ENCODE measurements around the gene AATF. TPM values are rescaled to one million over a fixed set of nuclear protein-coding genes. Genes with fewer than 3 reads are reported as not detected.

The AATF gene
- total RNA-seq, 2 experiments from 2014 or later: 58.9 to 69.8 TPM

GRCh38 chr17:36978810-36979564 lies 30.2 kb downstream of the AATF start:
- CTCF ChIA-PET: interaction anchor here (0.6 kb wide), 1 partner anchor 18 kb away, joined by 3 read pairs; no protein-coding TSS in a partner anchor
- Mint-ChIP-seq H3K27ac (no peak overlapping the region), H3K36me3 (ENCODE audit: low read depth) (peaks cover 20% of the 10 kb centered on the region), H3K4me1 (ENCODE audit: low read depth) (peaks cover 37% of the 10 kb centered on the region), H3K4me3 (no peak overlapping the region), H3K9me3 (no peaks in the 10 kb centered on the region), H3K27me3 (ENCODE audit: low read depth) (no peaks in the 10 kb centered on the region)
- DNase-seq: no peak
- intact Hi-C loops (cut with micrococcal nuclease): no loop called here

DNA sequence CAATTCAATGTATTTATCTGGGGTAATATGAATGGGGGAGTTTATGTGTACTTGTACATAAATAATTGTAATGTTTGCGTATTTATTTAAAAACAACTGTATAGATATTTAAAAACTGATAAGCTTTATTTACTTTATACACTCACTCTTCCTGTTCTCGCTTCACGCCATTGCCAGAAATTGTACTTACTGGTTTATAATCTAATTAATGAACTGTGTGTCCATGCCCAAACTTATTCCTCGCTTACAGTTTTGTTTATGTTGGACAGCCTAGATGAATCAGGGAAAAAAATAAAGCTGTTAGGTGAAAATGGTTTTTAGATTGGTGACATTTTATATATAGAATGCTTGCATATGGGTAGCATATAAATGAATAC lies 30.8 kb downstream of the AATF start:
- no peak overlapping the region for H3K27ac Mint-ChIP-seq
- H3K4me1 Mint-ChIP-seq (ENCODE audit: low read depth): peaks cover 37% of the 10 kb centered on the region
- CTCF ChIA-PET: interaction anchor here (0.6 kb wide), 1 partner anchor 19 kb away, joined by 3 read pairs; no protein-coding TSS in a partner anchor
- intact Hi-C loops (cut with micrococcal nuclease): no loop called here
- H3K27me3 Mint-ChIP-seq (ENCODE audit: low read depth): no peaks in the 10 kb centered on the region
- peaks cover 24% of the 10 kb centered on the region for H3K36me3 Mint-ChIP-seq (ENCODE audit: low read depth)
- H3K9me3 Mint-ChIP-seq: no peaks in the 10 kb centered on the region
- H3K4me3 Mint-ChIP-seq: no peak overlapping the region
- DNase-seq: no peak

DNA sequence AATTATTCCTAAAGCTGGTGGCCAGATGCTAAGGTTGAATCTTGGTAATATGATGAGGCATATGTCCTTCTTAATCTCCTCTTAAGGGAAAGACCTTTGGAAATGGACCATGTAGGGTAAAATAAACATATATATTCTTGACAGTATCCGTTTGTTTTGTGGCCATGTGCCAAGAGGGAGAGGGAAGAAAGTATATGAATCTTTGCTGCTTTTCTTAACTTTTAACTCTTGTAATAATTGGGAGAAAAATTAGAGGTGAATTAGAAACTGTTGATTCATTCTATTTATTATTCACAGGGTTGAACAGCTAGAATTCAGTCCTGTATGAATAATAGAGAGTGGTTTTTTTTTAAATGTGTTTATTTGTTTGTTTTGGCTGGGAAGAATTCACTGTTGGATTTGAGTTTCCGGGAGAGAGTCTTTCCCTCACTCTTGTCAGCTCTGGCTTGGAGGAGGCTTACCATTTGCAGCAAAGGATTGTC lies 31.6 kb downstream of the AATF start:
- H3K4me1 Mint-ChIP-seq (ENCODE audit: low read depth): peaks cover 32% of the 10 kb centered on the region
- peaks cover 24% of the 10 kb centered on the region for H3K36me3 Mint-ChIP-seq (ENCODE audit: low read depth)
- CTCF ChIA-PET: no interaction called here
- no peaks in the 10 kb centered on the region for H3K9me3 Mint-ChIP-seq
- no peak overlapping the region for H3K4me3 Mint-ChIP-seq
- no peaks in the 10 kb centered on the region for H3K27me3 Mint-ChIP-seq (ENCODE audit: low read depth)
- intact Hi-C loops (cut with micrococcal nuclease): no loop called here
- DNase-seq: no peak
- no peak overlapping the region for H3K27ac Mint-ChIP-seq

GRCh38 chr17:36983618-36984017 lies 34.9 kb downstream of the AATF start:
- intact Hi-C loops (cut with micrococcal nuclease): no loop called here
- peaks cover 11% of the 10 kb centered on the region for H3K4me1 Mint-ChIP-seq (ENCODE audit: low read depth)
- peaks cover 38% of the 10 kb centered on the region for H3K36me3 Mint-ChIP-seq (ENCODE audit: low read depth)
- no peak overlapping the region for H3K4me3 Mint-ChIP-seq
- CTCF ChIA-PET: no interaction called here
- H3K27me3 Mint-ChIP-seq (ENCODE audit: low read depth): no peaks in the 10 kb centered on the region
- no peaks in the 10 kb centered on the region for H3K9me3 Mint-ChIP-seq
- H3K27ac Mint-ChIP-seq: no peak overlapping the region
- DNase-seq: no peak

DNA sequence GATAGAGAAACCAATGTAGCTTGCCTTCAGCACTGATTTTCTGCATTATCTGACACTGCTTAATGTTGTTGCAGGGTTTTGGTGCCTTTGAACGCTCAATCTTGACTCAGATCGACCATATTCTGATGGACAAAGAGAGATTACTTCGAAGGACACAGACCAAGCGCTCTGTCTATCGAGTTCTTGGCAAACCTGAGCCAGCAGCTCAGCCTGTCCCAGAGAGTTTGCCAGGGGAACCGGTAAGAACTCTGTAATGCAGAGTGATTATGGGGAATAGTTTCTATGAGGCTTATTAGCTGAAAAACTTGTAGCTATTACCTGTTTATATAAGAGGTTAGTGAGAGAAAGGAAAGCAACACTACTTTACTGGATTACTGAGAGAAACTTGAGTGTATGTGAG lies 40.4 kb downstream of the AATF start:
- no peak overlapping the region for H3K27ac Mint-ChIP-seq
- peaks cover 38% of the 10 kb centered on the region for H3K36me3 Mint-ChIP-seq (ENCODE audit: low read depth)
- DNase-seq: no peak
- CTCF ChIA-PET: no interaction called here
- intact Hi-C loops (cut with micrococcal nuclease): no loop called here
- H3K9me3 Mint-ChIP-seq: no peaks in the 10 kb centered on the region
- H3K4me1 Mint-ChIP-seq (ENCODE audit: low read depth): peaks cover 2% of the 10 kb centered on the region
- H3K4me3 Mint-ChIP-seq: no peak overlapping the region
- H3K27me3 Mint-ChIP-seq (ENCODE audit: low read depth): no peaks in the 10 kb centered on the region

DNA sequence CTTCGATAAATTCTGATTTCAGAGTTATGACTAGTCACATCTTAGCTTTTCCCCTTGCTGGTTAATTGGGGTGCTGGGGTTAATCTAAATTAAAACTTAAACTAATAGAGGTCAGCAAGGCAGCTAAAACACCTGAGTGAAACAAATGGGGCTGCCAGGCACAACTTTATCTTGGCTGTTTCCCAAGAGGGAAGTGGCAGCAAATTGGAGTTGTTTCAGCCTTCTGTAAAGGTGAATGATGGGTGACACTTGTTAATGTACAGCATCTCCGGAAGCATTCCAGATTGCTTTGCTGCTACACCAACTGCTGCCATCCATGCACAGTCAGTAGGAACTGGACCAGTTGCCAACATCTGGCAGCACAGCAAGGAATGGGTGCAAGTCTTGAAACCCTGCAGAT lies 43.9 kb downstream of the AATF start:
- peaks cover 54% of the 10 kb centered on the region for H3K36me3 Mint-ChIP-seq (ENCODE audit: low read depth)
- no peak overlapping the region for H3K4me3 Mint-ChIP-seq
- no peak overlapping the region for H3K27ac Mint-ChIP-seq
- no peaks in the 10 kb centered on the region for H3K27me3 Mint-ChIP-seq (ENCODE audit: low read depth)
- DNase-seq: no peak
- peaks cover 2% of the 10 kb centered on the region for H3K4me1 Mint-ChIP-seq (ENCODE audit: low read depth)
- CTCF ChIA-PET: interaction anchor here (0.6 kb wide), 1 partner anchor 438 kb away, joined by 3 read pairs; no protein-coding TSS in a partner anchor
- intact Hi-C loops (cut with micrococcal nuclease): no loop called here
- H3K9me3 Mint-ChIP-seq: no peaks in the 10 kb centered on the region

DNA sequence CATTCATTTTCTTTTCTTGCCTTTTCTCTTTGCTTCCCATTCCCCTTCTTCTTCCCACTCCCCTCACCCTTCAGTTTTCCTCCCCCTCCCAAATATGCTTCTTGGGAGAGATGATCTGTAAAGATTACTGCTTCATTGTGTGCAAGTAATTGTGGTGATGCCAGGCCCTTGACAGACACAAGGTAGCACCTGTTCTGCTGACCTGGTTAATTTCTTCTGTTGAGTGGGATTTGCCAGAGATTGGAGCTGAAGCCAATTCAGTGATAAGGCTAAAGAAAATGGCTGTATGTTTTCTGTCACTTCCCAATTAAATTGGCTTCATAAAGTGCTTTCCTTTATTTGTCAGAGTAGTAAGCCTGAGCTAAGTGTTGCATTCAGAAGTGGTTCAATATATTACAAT lies 44.5 kb downstream of the AATF start:
- intact Hi-C loops (cut with micrococcal nuclease): no loop called here
- Mint-ChIP-seq H3K27ac (no peak overlapping the region), H3K27me3 (ENCODE audit: low read depth) (no peaks in the 10 kb centered on the region), H3K36me3 (ENCODE audit: low read depth) (peaks cover 57% of the 10 kb centered on the region), H3K9me3 (no peaks in the 10 kb centered on the region), H3K4me3 (no peak overlapping the region), H3K4me1 (ENCODE audit: low read depth) (peaks cover 2% of the 10 kb centered on the region)
- no peak for DNase-seq
- CTCF ChIA-PET: interaction anchor here (0.6 kb wide), 1 partner anchor 437 kb away, joined by 3 read pairs; no protein-coding TSS in a partner anchor

GRCh38 chr17:36994438-36994837 lies 45.7 kb downstream of the AATF start:
- H3K36me3 Mint-ChIP-seq (ENCODE audit: low read depth): peaks cover 54% of the 10 kb centered on the region
- H3K4me3 Mint-ChIP-seq: no peak overlapping the region
- CTCF ChIA-PET: no interaction called here
- H3K4me1 Mint-ChIP-seq (ENCODE audit: low read depth): peaks cover 2% of the 10 kb centered on the region
- no peak for DNase-seq
- H3K27ac Mint-ChIP-seq: no peak overlapping the region
- H3K9me3 Mint-ChIP-seq: peaks cover under 1% of the 10 kb centered on the region
- intact Hi-C loops (cut with micrococcal nuclease): no loop called here
- H3K27me3 Mint-ChIP-seq (ENCODE audit: low read depth): no peaks in the 10 kb centered on the region

GRCh38 chr17:36999471-36999870 lies 50.7 kb downstream of the AATF start:
- Mint-ChIP-seq H3K36me3 (ENCODE audit: low read depth) (peaks cover 65% of the 10 kb centered on the region), H3K9me3 (peaks cover 13% of the 10 kb centered on the region), H3K27ac (no peak overlapping the region), H3K4me3 (no peak overlapping the region), H3K27me3 (ENCODE audit: low read depth) (no peaks in the 10 kb centered on the region), H3K4me1 (ENCODE audit: low read depth) (no peaks in the 10 kb centered on the region)
- CTCF ChIA-PET: no interaction called here
- intact Hi-C loops (cut with micrococcal nuclease): no loop called here
- DNase-seq: no peak

GRCh38 chr17:37016780-37017179 lies 68.0 kb downstream of the AATF start:
- no peak for DNase-seq
- no peaks in the 10 kb centered on the region for H3K9me3 Mint-ChIP-seq
- H3K27ac Mint-ChIP-seq: no peak overlapping the region
- H3K36me3 Mint-ChIP-seq (ENCODE audit: low read depth): peaks cover 11% of the 10 kb centered on the region
- H3K27me3 Mint-ChIP-seq (ENCODE audit: low read depth): no peaks in the 10 kb centered on the region
- CTCF ChIA-PET: interaction anchor here (0.6 kb wide), 1 partner anchor 98 kb away, joined by 4 read pairs; no protein-coding TSS in a partner anchor
- H3K4me3 Mint-ChIP-seq: no peak overlapping the region
- intact Hi-C loops (cut with micrococcal nuclease): no loop called here
- no peaks in the 10 kb centered on the region for H3K4me1 Mint-ChIP-seq (ENCODE audit: low read depth)

GRCh38 chr17:37017404-37017803 lies 68.7 kb downstream of the AATF start:
- H3K27ac Mint-ChIP-seq: no peak overlapping the region
- H3K27me3 Mint-ChIP-seq (ENCODE audit: low read depth): no peaks in the 10 kb centered on the region
- peaks cover 11% of the 10 kb centered on the region for H3K36me3 Mint-ChIP-seq (ENCODE audit: low read depth)
- CTCF ChIA-PET: interaction anchor here (0.6 kb wide), 1 partner anchor 99 kb away, joined by 4 read pairs; no protein-coding TSS in a partner anchor
- intact Hi-C loops (cut with micrococcal nuclease): no loop called here
- no peaks in the 10 kb centered on the region for H3K4me1 Mint-ChIP-seq (ENCODE audit: low read depth)
- H3K4me3 Mint-ChIP-seq: no peak overlapping the region
- DNase-seq: no peak
- H3K9me3 Mint-ChIP-seq: no peaks in the 10 kb centered on the region

DNA sequence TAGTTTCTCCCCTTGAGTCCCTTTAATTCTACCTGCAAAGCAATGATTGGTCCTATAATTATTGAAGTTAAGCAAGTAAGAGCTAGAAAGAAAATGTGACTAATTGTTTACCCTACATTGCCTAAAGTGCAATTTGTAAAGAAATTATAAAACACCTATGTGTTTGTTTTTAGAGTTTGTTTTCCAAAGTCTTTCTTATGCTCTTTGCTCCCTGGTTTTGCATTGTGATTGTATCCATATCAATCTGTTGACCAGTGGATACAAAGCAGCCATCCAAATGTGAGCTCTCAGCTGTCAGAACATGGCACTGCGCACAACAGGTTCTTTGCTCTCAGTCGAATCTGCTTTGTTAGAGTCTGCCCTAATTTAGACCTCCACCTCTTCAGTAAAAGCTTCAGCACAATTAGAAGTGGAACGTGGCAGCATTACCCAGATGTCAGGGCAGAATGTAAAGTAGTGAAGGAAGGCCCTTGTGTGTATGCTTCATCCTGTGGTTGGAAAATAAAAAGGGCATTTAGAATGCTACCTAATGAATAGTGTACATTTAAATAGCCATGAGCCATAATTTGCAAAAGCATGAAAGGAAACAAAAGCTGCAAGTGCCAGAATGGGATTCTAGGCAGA lies 70.5 kb downstream of the AATF start:
- DNase-seq: no peak
- no peak overlapping the region for H3K27ac Mint-ChIP-seq
- no peaks in the 10 kb centered on the region for H3K9me3 Mint-ChIP-seq
- H3K4me1 Mint-ChIP-seq (ENCODE audit: low read depth): no peaks in the 10 kb centered on the region
- CTCF ChIA-PET: interaction anchor here (0.7 to 1.2 kb wide), 2 partner anchors 29 to 920 kb away, joined by 5 read pairs; no protein-coding TSS in a partner anchor
- H3K27me3 Mint-ChIP-seq (ENCODE audit: low read depth): no peaks in the 10 kb centered on the region
- intact Hi-C loops (cut with micrococcal nuclease): no loop called here
- H3K36me3 Mint-ChIP-seq (ENCODE audit: low read depth): peaks cover 8% of the 10 kb centered on the region
- no peak overlapping the region for H3K4me3 Mint-ChIP-seq
